ENCODE measurements around the gene PCSK7.
A peak's percentile ranks its signal among the peaks of the same experiment; 100 is the strongest.

The PCSK7 gene

DNA sequence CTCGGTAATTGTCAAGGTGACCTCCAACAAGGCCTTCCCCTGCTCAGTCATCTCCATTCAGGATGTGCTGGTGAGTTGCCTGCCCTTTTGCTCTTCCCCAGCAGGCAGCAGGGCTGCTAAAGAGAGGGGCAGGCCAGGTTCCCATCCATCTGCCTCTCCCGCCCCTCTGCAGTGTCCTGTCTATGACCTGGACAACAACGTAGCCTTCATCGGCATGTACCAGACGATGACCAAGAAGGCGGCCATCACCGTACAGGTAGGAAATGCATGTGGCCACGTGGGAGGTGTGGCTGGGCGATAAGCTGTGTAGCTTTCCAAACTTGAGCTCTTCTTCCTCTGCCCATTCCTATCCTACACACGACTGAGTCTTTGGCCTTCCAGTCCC lies 49.3 kb downstream of the PCSK7 start:
- Histone ChIP-seq H3K4me1 (ENCODE audit: low read length) (peaks cover 15% of the 10 kb centered on the region), H3K79me2 (ENCODE audit: low read length) (no peaks in the 10 kb centered on the region), H3F3A (ENCODE audit: insufficient read depth, low read length) (no peaks in the 10 kb centered on the region), H3K9me2 (replicated peaks; ENCODE audit: insufficient read depth, low read length) (no peaks in the 10 kb centered on the region), H3K4me2 (ENCODE audit: low read depth, low read length) (no peak overlapping the region), H2AFZ (ENCODE audit: low read length) (no peak overlapping the region), H3K9ac (ENCODE audit: low read length) (no peak overlapping the region), H3K9me3 (replicated peaks; ENCODE audit: insufficient read depth, low read length) (no peaks in the 10 kb centered on the region), H3K36me3 (replicated peaks; ENCODE audit: insufficient read depth, low read length) (no peaks in the 10 kb centered on the region), H3K4me3 (ENCODE audit: low read length) (no peak overlapping the region), H4K20me1 (ENCODE audit: insufficient read depth, low read length) (no peaks in the 10 kb centered on the region), H3K27me3 (replicated peaks; ENCODE audit: insufficient read depth, low read length) (no peaks in the 10 kb centered on the region), H3K27ac (ENCODE audit: low read length) (no peak overlapping the region)
- TF ChIP-seq, protein P1, sequence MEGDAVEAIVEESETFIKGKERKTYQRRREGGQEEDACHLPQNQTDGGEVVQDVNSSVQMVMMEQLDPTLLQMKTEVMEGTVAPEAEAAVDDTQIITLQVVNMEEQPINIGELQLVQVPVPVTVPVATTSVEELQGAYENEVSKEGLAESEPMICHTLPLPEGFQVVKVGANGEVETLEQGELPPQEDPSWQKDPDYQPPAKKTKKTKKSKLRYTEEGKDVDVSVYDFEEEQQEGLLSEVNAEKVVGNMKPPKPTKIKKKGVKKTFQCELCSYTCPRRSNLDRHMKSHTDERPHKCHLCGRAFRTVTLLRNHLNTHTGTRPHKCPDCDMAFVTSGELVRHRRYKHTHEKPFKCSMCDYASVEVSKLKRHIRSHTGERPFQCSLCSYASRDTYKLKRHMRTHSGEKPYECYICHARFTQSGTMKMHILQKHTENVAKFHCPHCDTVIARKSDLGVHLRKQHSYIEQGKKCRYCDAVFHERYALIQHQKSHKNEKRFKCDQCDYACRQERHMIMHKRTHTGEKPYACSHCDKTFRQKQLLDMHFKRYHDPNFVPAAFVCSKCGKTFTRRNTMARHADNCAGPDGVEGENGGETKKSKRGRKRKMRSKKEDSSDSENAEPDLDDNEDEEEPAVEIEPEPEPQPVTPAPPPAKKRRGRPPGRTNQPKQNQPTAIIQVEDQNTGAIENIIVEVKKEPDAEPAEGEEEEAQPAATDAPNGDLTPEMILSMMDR (IDR thresholded peaks at IDR 0.05; ENCODE audit: low read length): no peak
- TF ChIP-seq EZH2phosphoT487 (IDR thresholded peaks at IDR 0.05; ENCODE audit: low read length) (no peak), EZH2 (optimal IDR thresholded peaks at IDR 0.05; ENCODE audit: low read depth, low read length) (no peak)
- no peak for DNase-seq

DNA sequence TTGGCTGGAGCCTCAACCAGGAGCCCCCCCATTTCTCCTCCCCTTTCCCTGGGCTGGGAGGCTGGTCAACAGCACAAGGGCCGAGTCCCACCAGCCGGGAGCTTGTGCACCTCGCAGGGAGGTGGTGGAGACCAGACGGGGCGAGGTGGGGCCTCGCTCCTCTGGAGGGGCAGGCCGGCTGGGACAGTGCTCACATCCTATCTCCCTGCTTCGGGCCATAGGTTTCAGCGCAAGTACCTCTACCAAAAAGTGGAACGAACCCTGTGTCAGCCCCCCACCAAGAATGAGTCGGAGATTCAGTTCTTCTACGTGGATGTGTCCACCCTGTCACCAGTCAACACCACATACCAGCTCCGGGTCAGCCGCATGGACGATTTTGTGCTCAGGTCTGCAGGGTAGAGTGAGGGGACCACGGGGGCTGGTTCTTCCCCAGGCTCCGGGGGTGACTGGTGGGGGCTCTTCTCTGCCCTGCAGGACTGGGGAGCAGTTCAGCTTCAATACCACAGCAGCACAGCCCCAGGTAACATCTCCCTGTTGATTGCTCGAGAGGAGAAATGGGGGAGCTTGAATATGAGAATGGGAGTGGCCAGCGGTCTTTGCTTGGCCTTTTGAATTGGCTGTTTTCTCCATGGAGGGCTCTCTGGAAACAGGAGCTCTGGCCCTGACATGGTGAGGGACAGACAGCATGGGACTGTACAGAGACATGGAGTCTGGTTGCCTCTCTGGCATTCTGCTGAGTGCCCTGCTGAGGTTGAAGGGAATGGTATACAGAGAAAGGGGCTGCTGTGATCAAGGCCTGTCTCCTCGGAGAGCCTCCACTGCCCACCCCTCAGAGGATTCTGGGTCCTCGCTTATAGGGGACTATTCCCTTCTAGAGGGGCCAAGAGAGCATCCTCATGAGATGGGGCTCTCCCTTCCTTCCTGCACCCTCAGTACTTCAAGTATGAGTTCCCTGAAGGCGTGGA lies 50.0 kb downstream of the PCSK7 start:
- H2AFZ ChIP-seq (ENCODE audit: low read length): no peak overlapping the region
- no peak for DNase-seq
- H3K36me3 ChIP-seq (replicated peaks; ENCODE audit: insufficient read depth, low read length): no peaks in the 10 kb centered on the region
- no peaks in the 10 kb centered on the region for H3K9me3 ChIP-seq (replicated peaks; ENCODE audit: insufficient read depth, low read length)
- H3K9me2 ChIP-seq (replicated peaks; ENCODE audit: insufficient read depth, low read length): no peaks in the 10 kb centered on the region
- no peak for TF ChIP-seq EZH2 (optimal IDR thresholded peaks at IDR 0.05; ENCODE audit: low read depth, low read length)
- TF ChIP-seq EZH2phosphoT487 (IDR thresholded peaks at IDR 0.05; ENCODE audit: low read length): no peak
- TF ChIP-seq, protein P1 (IDR thresholded peaks at IDR 0.05; ENCODE audit: low read length): no peak
- H3K79me2 ChIP-seq (ENCODE audit: low read length): no peaks in the 10 kb centered on the region
- no peaks in the 10 kb centered on the region for H3K27me3 ChIP-seq (replicated peaks; ENCODE audit: insufficient read depth, low read length)
- no peak overlapping the region for H3K9ac ChIP-seq (ENCODE audit: low read length)
- H4K20me1 ChIP-seq (ENCODE audit: insufficient read depth, low read length): no peaks in the 10 kb centered on the region
- H3K4me3 ChIP-seq (ENCODE audit: low read length): no peak overlapping the region
- H3F3A ChIP-seq (ENCODE audit: insufficient read depth, low read length): no peaks in the 10 kb centered on the region
- H3K27ac ChIP-seq (ENCODE audit: low read length): no peak overlapping the region
- H3K4me1 ChIP-seq (ENCODE audit: low read length): peaks cover 15% of the 10 kb centered on the region
- H3K4me2 ChIP-seq (ENCODE audit: low read depth, low read length): no peak overlapping the region

DNA sequence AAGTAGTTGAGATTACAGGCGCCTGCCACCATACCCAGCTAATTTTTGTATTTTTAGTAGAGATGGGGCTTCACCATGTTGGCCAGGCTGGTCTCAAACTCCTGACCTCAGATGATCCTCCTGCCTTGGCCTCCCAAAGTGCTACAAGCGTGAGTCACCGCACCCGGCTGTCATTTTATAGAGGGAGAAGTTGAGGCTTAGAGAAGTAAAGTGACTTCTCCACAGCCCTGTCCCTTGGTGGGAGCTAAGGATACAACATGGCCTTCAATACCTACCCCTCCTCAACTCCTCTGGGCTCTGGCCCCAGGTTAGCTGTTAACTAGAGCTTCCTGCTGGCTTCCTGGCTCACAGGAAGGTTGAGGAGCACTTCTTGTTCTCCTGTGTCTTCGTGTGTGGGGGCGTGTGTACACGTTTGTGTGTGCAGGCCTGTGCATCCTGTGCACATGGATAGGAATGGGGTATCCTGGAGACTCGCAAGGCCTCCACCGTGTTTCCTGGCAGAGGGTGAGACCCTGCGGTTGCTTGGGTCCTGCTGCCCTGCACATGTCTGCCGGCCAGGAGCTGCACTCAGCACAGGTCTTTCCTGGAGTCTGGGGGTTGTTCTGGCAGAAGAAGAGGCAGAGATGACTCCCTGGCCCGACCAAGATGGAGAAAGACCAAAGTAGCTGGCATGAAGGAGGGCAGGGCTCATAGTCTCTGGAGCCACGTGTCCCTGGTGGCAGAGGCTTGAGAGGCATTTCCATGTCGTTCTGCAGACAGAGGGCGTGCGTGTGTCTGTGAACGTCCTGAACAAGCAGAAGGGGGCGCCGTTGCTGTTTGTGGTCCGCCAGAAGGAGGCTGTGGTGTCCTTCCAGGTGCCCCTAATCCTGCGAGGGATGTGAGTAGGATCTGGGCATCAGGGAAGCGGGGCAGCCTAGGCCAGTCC lies 51.0 kb downstream of the PCSK7 start:
- Histone ChIP-seq H3K27ac (ENCODE audit: low read length) (no peak overlapping the region), H4K20me1 (ENCODE audit: insufficient read depth, low read length) (no peaks in the 10 kb centered on the region), H3K9me2 (replicated peaks; ENCODE audit: insufficient read depth, low read length) (no peaks in the 10 kb centered on the region), H2AFZ (ENCODE audit: low read length) (peak overlapping the region; percentile 56; the same call in 1 of the 2 replicates), H3K4me1 (ENCODE audit: low read length) (peaks cover 15% of the 10 kb centered on the region), H3K4me2 (ENCODE audit: low read depth, low read length) (peak overlapping the region; percentile 35; the same call in 1 of the 2 replicates), H3K9me3 (replicated peaks; ENCODE audit: insufficient read depth, low read length) (no peaks in the 10 kb centered on the region), H3F3A (ENCODE audit: insufficient read depth, low read length) (no peaks in the 10 kb centered on the region), H3K27me3 (replicated peaks; ENCODE audit: insufficient read depth, low read length) (no peaks in the 10 kb centered on the region), H3K4me3 (ENCODE audit: low read length) (no peak overlapping the region), H3K9ac (ENCODE audit: low read length) (no peak overlapping the region), H3K79me2 (ENCODE audit: low read length) (no peaks in the 10 kb centered on the region), H3K36me3 (replicated peaks; ENCODE audit: insufficient read depth, low read length) (no peaks in the 10 kb centered on the region)
- TF ChIP-seq EZH2 (optimal IDR thresholded peaks at IDR 0.05; ENCODE audit: low read depth, low read length) (no peak), EZH2phosphoT487 (IDR thresholded peaks at IDR 0.05; ENCODE audit: low read length) (no peak)
- TF ChIP-seq, protein P1 (IDR thresholded peaks at IDR 0.05; ENCODE audit: low read length): peak; percentile 77
- DNase-seq: peak; percentile 74
